Endothelial cell of umbilical vein (primary cell): Measurements from ENCODE around the gene XXYLT1.

ENCODE experiments used
- EZH2 ChIP-seq: IDR thresholded peaks from 2 replicates; pipeline ENCODE4 v1.6.1; 2012; ENCODE audit warnings: borderline replicate concordance, low read depth, mild to moderate bottlenecking, moderate library complexity, low read length, inconsistent platforms; ENCODE audit not compliant: severe bottlenecking
- FOS ChIP-seq: IDR thresholded peaks from 2 replicates; pipeline ENCODE4 v1.6.1; 2011; ENCODE audit warnings: mild to moderate bottlenecking, low read length, moderate library complexity, borderline replicate concordance; ENCODE audit not compliant: insufficient read depth
- GATA2 ChIP-seq: IDR thresholded peaks from 2 replicates; pipeline ENCODE4 v1.7.0; 2011; ENCODE audit warnings: low read depth, mild to moderate bottlenecking, moderate library complexity, mixed read lengths, low read length; ENCODE audit not compliant: insufficient read length, insufficient read depth
- JUN ChIP-seq: IDR thresholded peaks from 2 replicates; pipeline ENCODE4 v1.6.1; 2011; ENCODE audit warnings: borderline replicate concordance, low read depth; ENCODE audit not compliant: insufficient read length, insufficient read depth
- MYC ChIP-seq: IDR thresholded peaks from one replicate; pipeline ENCODE4 v1.6.1; 2011; ENCODE audit warnings: mild to moderate bottlenecking, low read depth, low read length
- POLR2A ChIP-seq: IDR thresholded peaks from 2 replicates; pipeline ENCODE4 v1.6.1; 2012; ENCODE audit warnings: low read depth, mild to moderate bottlenecking, control low read depth, low read length
- POLR2AphosphoS5 ChIP-seq: IDR thresholded peaks from 2 replicates; pipeline ENCODE4 v1.6.1; 2012; ENCODE audit warnings: low read depth, mild to moderate bottlenecking, control low read depth, low read length, moderate library complexity; ENCODE audit not compliant: insufficient read depth
- TF ChIP-seq, protein P1 (sequence below), 2 donors: IDR thresholded peaks; 1 replicate in 1 of 2; 2 replicates in 1 of 2; pipeline ENCODE4 v1.5.1; 2011; ENCODE audit warnings: low read length in 2 of 2, mild to moderate bottlenecking in 2 of 2, moderate library complexity in 2 of 2, control low read depth in 1 of 2, inconsistent platforms in 1 of 2, low read depth in 1 of 2; ENCODE audit not compliant: insufficient read depth in 1 of 2; ENCODE audit errors: extremely low read depth in 1 of 2
- TF ChIP-seq, protein P2 (sequence below): IDR thresholded peaks from 2 replicates; pipeline ENCODE4 v1.6.1; 2011; ENCODE audit not compliant: insufficient read depth, insufficient read length

DNA sequence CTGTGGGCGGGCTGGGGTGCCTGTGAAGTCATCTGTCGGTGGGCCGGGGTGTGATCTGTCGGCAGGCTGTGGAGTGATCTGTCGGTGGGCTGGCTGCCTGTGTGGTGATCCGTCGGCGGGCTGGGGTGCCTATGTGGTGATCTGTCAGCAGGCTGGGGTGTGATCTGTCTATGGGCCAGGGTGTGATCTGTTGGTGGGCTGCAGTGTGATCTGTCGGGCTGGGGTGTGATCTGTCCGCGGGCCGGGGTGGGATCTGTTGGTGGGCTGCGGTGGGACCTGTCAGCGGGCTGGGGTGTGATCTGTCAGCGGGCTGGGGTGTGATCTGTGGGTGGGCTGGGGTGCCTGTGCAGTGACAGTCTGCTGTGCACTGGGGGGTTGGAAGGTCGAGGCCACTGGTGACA is 204.5 kb downstream of the XXYLT1 start:
- TF ChIP-seq, protein P1, sequence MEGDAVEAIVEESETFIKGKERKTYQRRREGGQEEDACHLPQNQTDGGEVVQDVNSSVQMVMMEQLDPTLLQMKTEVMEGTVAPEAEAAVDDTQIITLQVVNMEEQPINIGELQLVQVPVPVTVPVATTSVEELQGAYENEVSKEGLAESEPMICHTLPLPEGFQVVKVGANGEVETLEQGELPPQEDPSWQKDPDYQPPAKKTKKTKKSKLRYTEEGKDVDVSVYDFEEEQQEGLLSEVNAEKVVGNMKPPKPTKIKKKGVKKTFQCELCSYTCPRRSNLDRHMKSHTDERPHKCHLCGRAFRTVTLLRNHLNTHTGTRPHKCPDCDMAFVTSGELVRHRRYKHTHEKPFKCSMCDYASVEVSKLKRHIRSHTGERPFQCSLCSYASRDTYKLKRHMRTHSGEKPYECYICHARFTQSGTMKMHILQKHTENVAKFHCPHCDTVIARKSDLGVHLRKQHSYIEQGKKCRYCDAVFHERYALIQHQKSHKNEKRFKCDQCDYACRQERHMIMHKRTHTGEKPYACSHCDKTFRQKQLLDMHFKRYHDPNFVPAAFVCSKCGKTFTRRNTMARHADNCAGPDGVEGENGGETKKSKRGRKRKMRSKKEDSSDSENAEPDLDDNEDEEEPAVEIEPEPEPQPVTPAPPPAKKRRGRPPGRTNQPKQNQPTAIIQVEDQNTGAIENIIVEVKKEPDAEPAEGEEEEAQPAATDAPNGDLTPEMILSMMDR (IDR thresholded peaks at IDR 0.05; ENCODE audit: extremely low read depth in 1 of 2, insufficient read depth in 1 of 2, low read depth in 1 of 2, low read length in 2 of 2) = no peak
- no peak for TF ChIP-seq POLR2A
- no peak for TF ChIP-seq GATA2
- no peak for TF ChIP-seq POLR2AphosphoS5
- TF ChIP-seq EZH2 = no peak
- TF ChIP-seq, protein P2, sequence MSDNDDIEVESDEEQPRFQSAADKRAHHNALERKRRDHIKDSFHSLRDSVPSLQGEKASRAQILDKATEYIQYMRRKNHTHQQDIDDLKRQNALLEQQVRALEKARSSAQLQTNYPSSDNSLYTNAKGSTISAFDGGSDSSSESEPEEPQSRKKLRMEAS = no peak
- no peak for TF ChIP-seq JUN
- no peak for TF ChIP-seq FOS
- TF ChIP-seq MYC = no peak
